GM23248 (cell line): ENCODE measurements around the gene FKBP1B. TPM values are rescaled to one million over a fixed set of nuclear protein-coding genes. Genes with fewer than 3 reads are reported as not detected.

Experiments used
- DNase-seq: peaks from one replicate; pipeline ENCODE4 v3.0.0-alpha.2; 2015
- H2AFZ ChIP-seq: fragments of 200-600 bp; sonication (generic); 2 replicates; pipeline ENCODE4 v1.6.1; 2016; ENCODE audit warnings: antibody characterized with exemption
- H3F3A ChIP-seq: fragments of 200-600 bp; sonication (generic); 2 replicates; pipeline ENCODE4 v1.6.1; 2016; ENCODE audit warnings: mild to moderate bottlenecking, antibody characterized with exemption, mixed run types; ENCODE audit not compliant: insufficient read depth
- H3K27ac ChIP-seq: fragments of 200-600 bp; sonication (generic); 2 replicates; pipeline ENCODE4 v1.5.1; 2016; ENCODE audit warnings: mild to moderate bottlenecking
- H3K27me3 ChIP-seq: fragments of 200-600 bp; sonication (generic); replicated peaks from 2 replicates; pipeline ENCODE4 v1.6.1; 2016; ENCODE audit warnings: mild to moderate bottlenecking; ENCODE audit not compliant: insufficient read depth
- H3K36me3 ChIP-seq: fragments of 200-600 bp; sonication (generic); 2 replicates; pipeline ENCODE4 v1.6.1; 2016; ENCODE audit warnings: low read depth, mild to moderate bottlenecking
- H3K4me1 ChIP-seq: fragments of 200-600 bp; sonication (generic); 2 replicates; pipeline ENCODE4 v1.6.1; 2016; ENCODE audit warnings: mild to moderate bottlenecking; ENCODE audit not compliant: insufficient read depth
- H3K4me2 ChIP-seq: fragments of 200-600 bp; sonication (generic); one replicate; pipeline ENCODE4 v1.6.1; 2016; ENCODE audit warnings: mild to moderate bottlenecking; ENCODE audit not compliant: unreplicated experiment
- H3K4me3 ChIP-seq: fragments of 200-600 bp; sonication (generic); 2 replicates; pipeline ENCODE4 v1.5.1; 2016; ENCODE audit warnings: mild to moderate bottlenecking
- H3K79me2 ChIP-seq: fragments of 200-600 bp; sonication (generic); 2 replicates; pipeline ENCODE4 v1.6.1; 2016; ENCODE audit warnings: mild to moderate bottlenecking; ENCODE audit not compliant: insufficient read depth
- H3K9ac ChIP-seq: fragments of 200-600 bp; sonication (generic); 2 replicates; pipeline ENCODE4 v1.6.1; 2016; ENCODE audit warnings: mild to moderate bottlenecking
- H3K9me2 ChIP-seq: fragments of 200-600 bp; sonication (generic); 2 replicates; pipeline ENCODE4 v1.6.1; 2016; ENCODE audit warnings: mixed run types, mild to moderate bottlenecking, moderate library complexity; ENCODE audit not compliant: insufficient read depth
- H3K9me3 ChIP-seq: fragments of 200-600 bp; sonication (generic); one replicate; pipeline ENCODE4 v1.6.1; 2017; ENCODE audit warnings: low read depth
- H4K20me1 ChIP-seq: fragments of 200-600 bp; sonication (generic); 2 replicates; pipeline ENCODE4 v1.6.0; 2016; ENCODE audit not compliant: insufficient read depth
- EZH2 ChIP-seq: fragments of 200-600 bp; sonication (generic); IDR thresholded peaks from 2 replicates; pipeline ENCODE4 v1.6.1; 2018; ENCODE audit warnings: antibody characterized with exemption, mild to moderate bottlenecking; ENCODE audit not compliant: insufficient read depth, poor library complexity, severe bottlenecking
- EZH2phosphoT487 ChIP-seq: fragments of 200-600 bp; sonication (generic); IDR thresholded peaks from 2 replicates; pipeline ENCODE4 v1.6.1; 2018; ENCODE audit warnings: antibody characterized with exemption, moderate library complexity, mild to moderate bottlenecking, low read depth; ENCODE audit not compliant: insufficient read depth
- WGBS, 2 experiments: methylation state at CpG; one replicate each; pipeline ENCODE4 v1.1.6; 2015 to 2017; ENCODE audit warnings: low lambda C conversion rate in 2 of 2, low coverage in 1 of 2; ENCODE audit errors: missing lambda C conversion rate in 2 of 2; 5-methylcytosine and 5-hydroxymethylcytosine counted together
- in situ Hi-C: fragments of 300-500 bp; cut with MboI; formaldehyde crosslinking; loops from 2 replicates; pipeline ENCODE4 v1.15.0; 2020
- polyA plus RNA-seq: library from polyadenylated mRNA; unstranded; fragments of >200 nt; fragmentation: Nextera tagmentation; extraction: Ambion mirVana; gene quantifications from 2 replicates; pipeline ENCODE4 v1.2.1, GENCODE V29; 2016
- total RNA-seq: library from RNA; depleted of rRNA; stranded (reverse); fragments of >200 nt; shearing (Covaris generic); gene quantifications from 2 replicates; pipeline ENCODE4 v1.2.3, GENCODE V29; 2014

Gene FKBP1B
- total and polyA plus RNA-seq, 2 experiments from 2014 or later, result 7.5 to 8.7 TPM

DNA sequence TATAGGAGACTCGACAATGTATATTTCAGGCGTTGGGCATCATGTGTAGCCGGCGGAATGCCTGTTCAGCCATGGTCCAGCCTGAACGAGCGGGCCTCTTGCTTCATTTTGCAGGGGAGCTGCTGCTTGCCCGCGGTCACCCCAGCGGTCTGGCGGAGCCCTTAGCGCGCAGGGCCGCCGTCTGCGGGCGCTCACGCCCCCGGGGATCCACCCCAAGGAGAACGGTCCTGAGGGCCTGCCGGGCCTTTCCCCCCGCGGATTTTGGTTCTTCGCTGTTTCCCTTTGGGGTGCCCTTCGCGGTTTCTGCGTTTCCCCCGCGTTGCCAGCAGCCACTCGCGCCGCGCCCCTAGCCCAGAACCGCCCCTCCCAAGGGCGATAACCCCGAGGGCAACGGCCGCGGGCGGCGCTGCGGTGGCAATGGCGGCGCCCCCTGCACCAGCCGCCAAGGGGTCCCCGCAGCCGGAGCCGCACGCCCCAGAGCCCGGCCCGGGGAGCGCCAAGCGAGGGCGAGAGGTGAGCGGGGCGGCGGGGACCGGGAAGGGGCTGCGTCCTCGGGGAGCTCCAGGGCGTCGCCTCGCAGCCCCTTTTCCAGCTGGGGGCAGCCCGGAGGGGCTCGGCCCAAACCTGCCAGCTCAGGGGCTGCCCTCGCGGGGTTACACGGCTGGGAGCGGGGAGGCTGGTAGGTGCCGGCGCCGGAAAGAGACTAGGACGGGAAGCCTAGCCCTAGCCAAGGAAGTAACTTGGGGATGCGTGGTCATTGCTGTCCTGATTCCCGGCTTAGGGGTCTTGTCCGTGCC, 39.7 kb upstream of the FKBP1B start, which contains the start of gene MFSD2B:
Gene MFSD2B (plus strand): TSS at position 406 of the 797 bp plus-strand sequence. CDS start 12 bp downstream, at position 418.
- Histone ChIP-seq H3K9me2 (no peaks in the 10 kb centered on the region), H3K4me2 (peak within 1 kb of the TSS; percentile 73), H3F3A (no peaks in the 10 kb centered on the region), H3K9me3 (no peaks in the 10 kb centered on the region), H3K27ac (no peak within 1 kb of the TSS), H4K20me1 (no peaks in the 10 kb centered on the region), H3K4me1 (peaks cover 1% of the 10 kb centered on the region; the same call in 1 of the 2 replicates), H3K9ac (peak within 1 kb of the TSS; percentile 43; the same call in 1 of the 2 replicates), H3K79me2 (no peaks in the 10 kb centered on the region), H3K36me3 (no peaks in the 10 kb centered on the region), H3K27me3 (no peaks in the 10 kb centered on the region; the same call in 1 of the 2 replicates), H2AFZ (peak within 1 kb of the TSS; percentile 64), H3K4me3 (peak within 1 kb of the TSS; percentile 68)
- WGBS, 2 experiments, result 5 to 6% methylated on average over 58 to 66 of the region's 75 CpGs
- in situ Hi-C loops, result no loop called here
- TF ChIP-seq EZH2 (no peak), EZH2phosphoT487 (no peak)
- peak; percentile 49 for DNase-seq

DNA sequence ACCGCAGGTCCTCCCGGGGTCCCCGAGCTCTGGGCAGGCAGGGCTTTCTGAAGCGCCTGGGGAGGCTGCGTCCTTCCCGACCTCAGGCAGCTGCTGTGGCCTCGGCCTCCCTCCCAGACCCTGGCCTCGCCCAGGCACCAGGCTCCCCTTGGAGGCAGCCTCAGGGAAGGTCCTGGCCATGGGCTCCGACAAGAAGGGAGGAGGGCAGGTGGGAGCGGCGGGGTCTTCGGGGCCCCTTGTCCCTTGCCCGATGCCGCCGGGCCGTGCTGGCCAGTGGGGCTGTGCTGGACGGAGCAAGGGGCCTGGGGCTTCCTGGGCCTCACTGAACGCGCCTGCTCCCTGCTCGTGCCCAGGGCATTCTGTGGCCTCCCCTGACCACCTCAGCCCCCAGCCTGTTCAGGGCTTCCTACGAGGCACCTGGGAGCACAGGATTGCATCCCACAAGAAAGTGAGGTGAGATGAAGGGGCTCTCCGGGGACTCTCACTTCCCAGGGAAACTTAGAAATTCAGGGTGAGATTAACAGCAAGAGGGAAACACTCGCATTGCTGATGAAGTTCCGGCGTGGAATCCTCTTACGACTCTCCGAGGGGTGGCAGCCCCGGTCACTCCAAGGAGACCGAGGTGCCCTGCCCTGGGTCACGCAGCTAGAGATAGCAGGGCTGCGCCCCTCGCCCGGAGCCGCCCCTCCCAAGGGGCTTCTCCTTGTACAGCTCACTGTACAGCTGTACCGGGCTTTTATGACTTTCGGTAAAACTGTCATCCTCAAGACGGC, 38.9 kb upstream of the FKBP1B start:
- Histone ChIP-seq H3K36me3 (no peaks in the 10 kb centered on the region), H3K27ac (no peak overlapping the region), H3K4me1 (peaks cover 8% of the 10 kb centered on the region), H3F3A (no peaks in the 10 kb centered on the region), H3K9me3 (no peaks in the 10 kb centered on the region), H2AFZ (peak overlapping the region; percentile 64), H3K79me2 (no peaks in the 10 kb centered on the region), H3K4me3 (peak overlapping the region; percentile 68), H3K9ac (no peak overlapping the region), H4K20me1 (no peaks in the 10 kb centered on the region), H3K9me2 (no peaks in the 10 kb centered on the region), H3K27me3 (no peaks in the 10 kb centered on the region; the same call in 1 of the 2 replicates), H3K4me2 (peak overlapping the region; percentile 73)
- in situ Hi-C loops, result no loop called here
- DNase-seq, result no peak
- WGBS, 2 experiments, result 69 to 72% methylated on average over 27 to 37 of the region's 37 CpGs
- TF ChIP-seq EZH2phosphoT487 (no peak), EZH2 (no peak)

DNA sequence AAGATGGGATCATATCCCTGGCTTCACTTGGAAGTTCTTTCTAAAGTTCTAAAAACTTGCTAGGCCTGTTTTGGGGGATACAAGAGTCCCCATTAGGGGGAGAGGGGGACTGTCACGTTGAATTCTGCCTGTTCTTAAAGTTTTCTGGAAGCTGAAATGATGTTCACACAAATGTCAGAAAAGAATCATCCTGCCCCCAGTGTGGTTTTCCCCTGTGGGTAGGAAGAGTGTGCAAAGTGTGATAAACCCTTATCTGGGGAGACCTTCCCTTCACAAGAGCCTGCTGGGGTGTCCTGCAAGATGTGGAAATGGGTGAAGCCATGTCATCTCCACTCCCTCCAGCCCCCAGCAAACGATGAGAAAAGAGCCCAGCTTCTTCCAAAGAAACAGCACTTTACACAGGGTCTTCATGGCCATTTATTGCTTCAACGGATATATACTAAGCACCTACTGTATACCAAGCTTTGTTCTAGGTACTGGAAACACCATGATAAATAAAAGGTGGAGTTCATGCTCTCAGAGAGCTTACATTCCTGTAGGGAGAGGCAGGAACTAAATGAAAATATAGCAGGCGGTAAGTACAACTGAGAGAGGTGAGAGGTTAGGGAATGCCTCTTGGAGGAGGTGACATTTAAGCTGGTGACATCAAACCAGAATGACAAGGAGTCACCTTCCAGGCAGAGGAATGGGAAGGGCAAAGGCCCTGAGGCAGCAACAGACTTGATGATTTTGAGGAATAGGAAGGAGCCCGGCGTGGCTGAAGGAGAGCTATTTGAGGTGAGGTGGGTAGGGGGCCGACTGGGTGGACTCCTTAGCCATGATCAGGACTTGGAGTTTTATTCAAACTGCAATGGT, 38.1 kb upstream of the FKBP1B start:
- TF ChIP-seq EZH2phosphoT487 (no peak), EZH2 (no peak)
- Histone ChIP-seq H3K4me1 (peaks cover 15% of the 10 kb centered on the region), H3K4me2 (no peak overlapping the region), H2AFZ (no peak overlapping the region), H4K20me1 (no peaks in the 10 kb centered on the region), H3K27ac (no peak overlapping the region), H3F3A (no peaks in the 10 kb centered on the region), H3K9me3 (no peaks in the 10 kb centered on the region), H3K9me2 (no peaks in the 10 kb centered on the region), H3K27me3 (no peaks in the 10 kb centered on the region; the same call in 1 of the 2 replicates), H3K36me3 (no peaks in the 10 kb centered on the region), H3K9ac (no peak overlapping the region), H3K79me2 (no peaks in the 10 kb centered on the region), H3K4me3 (no peak overlapping the region)
- WGBS, 2 experiments, result 87 to 88% methylated on average over 7 of the region's 7 CpGs
- in situ Hi-C loops, result no loop called here
- DNase-seq, result no peak
